ENCODE results near the gene CARS1.

- TF ChIP-seq CTCF (IDR thresholded peaks at IDR 0.05) = no peak
- TF ChIP-seq EZH2 (IDR thresholded peaks at IDR 0.05) = no peak
- TF ChIP-seq EZH2phosphoT487 (IDR thresholded peaks at IDR 0.05) = no peak
Measured at GRCh38 chr11:3003396-3004231, 53.6 kb downstream of the CARS1 start.

Data from neural progenitor cell (in vitro differentiated cells).